Upper lobe of left lung (tissue), 6 donors: ENCODE results near the gene SERPINA5. TPM values are rescaled to one million over a fixed set of nuclear protein-coding genes. Genes with fewer than 3 reads are reported as not detected.

ENCODE experiments used
- ATAC-seq, 2 donors: fragments of 200-7000 bp; cut with Tn5 transposase; one replicate each; pipeline ENCODE4 v1.9.1; 2022; ENCODE audit warnings: mild to moderate bottlenecking in 2 of 2, moderate library complexity in 2 of 2; ENCODE audit not compliant: low FRiP score in 2 of 2
- DNase-seq, 2 donors: peaks; one replicate each; pipeline ENCODE4 v3.0.0-alpha.2; 2019 to 2020
- H3K27ac ChIP-seq, 4 donors: fragments of 200-600 bp; sonication (generic); one replicate each; pipeline ENCODE4 v1.5.1; 2016 to 2019
- H3K27me3 ChIP-seq, 4 donors: fragments of 200-600 bp; sonication (generic); one replicate each; pipeline ENCODE4 v1.5.1; 2017 to 2019
- H3K36me3 ChIP-seq, 4 donors: fragments of 200-600 bp; sonication (generic); one replicate each; pipeline ENCODE4 v1.5.1; 2016 to 2019
- H3K4me1 ChIP-seq, 4 donors: fragments of 200-600 bp; sonication (generic); one replicate each; pipeline ENCODE4 v1.5.1; 2018 to 2019
- H3K4me3 ChIP-seq, 4 donors: fragments of 200-600 bp; sonication (generic); one replicate each; pipeline ENCODE4 v1.5.1; 2017 to 2019; ENCODE audit warnings: mild to moderate bottlenecking in 2 of 4, moderate library complexity in 1 of 4
- H3K9me3 ChIP-seq, 4 donors: fragments of 200-600 bp; sonication (generic); one replicate each; pipeline ENCODE4 v1.5.1; 2018 to 2019
- EP300 ChIP-seq, 4 donors: sonication (generic); formaldehyde crosslinking; IDR thresholded peaks; one replicate each; pipeline ENCODE4 v1.5.1; 2017; ENCODE audit warnings: antibody characterized with exemption in 4 of 4, control low read depth in 2 of 4
- POLR2A ChIP-seq, 4 donors: fragments of 450-650 bp; IDR thresholded peaks; one replicate each; pipeline ENCODE4 v1.5.1; 2016 to 2017; ENCODE audit warnings: antibody characterized with exemption in 4 of 4, mild to moderate bottlenecking in 2 of 4
- POLR2AphosphoS5 ChIP-seq, 2 donors: sonication (generic); formaldehyde crosslinking; IDR thresholded peaks; one replicate each; pipeline ENCODE4 v1.5.1; 2017; ENCODE audit warnings: antibody characterized with exemption in 2 of 2
- WGBS, 2 donors: methylation state at CpG; one replicate each; pipeline ENCODE4 v1.1.5; 2017 to 2018; 5-methylcytosine and 5-hydroxymethylcytosine counted together
- total RNA-seq, 6 donors: library from RNA; depleted of rRNA in 4 of 6; stranded (reverse); fragments of >200 nt in 4 of 6; gene quantifications; one replicate each; pipeline versions ENCODE4 v1.1.0 to v1.2.1, GENCODE V29; 2016 to 2021
- TF ChIP-seq, protein P1 (sequence below), 6 experiments: fragments of 450-650 bp in 4 of 6; fragments of 200-600 bp in 2 of 6; sonication (generic) in 2 of 6; IDR thresholded peaks; one replicate each; pipeline ENCODE4 v1.5.1; 2016 to 2019; ENCODE audit warnings: antibody characterized with exemption in 6 of 6
- donor health status: DM: no; HTN: no; CAD: no; lungs with moderate emphysema.
- donor health status: DM: no; HTN: yes; CAD: no; lungs with severe emphysema.

The SERPINA5 gene
- total RNA-seq, 6 donors from 2014 or later: 1.2 to 2.5 (median 1.5) TPM; not detected in 3

DNA sequence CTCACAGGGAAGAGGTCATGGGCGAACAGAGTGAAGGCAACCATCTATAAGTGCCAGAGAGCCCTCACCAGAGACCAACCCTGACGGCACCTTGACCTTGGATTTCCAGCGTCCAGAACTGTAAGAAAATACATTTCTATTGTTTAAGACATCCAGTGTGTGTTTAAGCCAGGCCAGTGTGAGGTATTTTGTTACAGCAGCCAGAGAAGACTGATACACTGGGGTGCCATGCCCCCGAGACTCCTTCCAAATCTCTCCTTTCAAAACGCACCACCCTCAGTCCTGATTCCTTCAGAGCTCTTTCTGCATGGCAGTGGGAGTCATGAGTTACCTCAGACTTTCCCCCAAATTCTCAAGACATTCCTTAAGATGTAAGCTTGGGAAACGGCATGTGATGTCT, 2.5 kb upstream of the SERPINA5 start:
- 88 to 89% methylated on average over 6 of the region's 6 CpGs for WGBS, 2 donors
- Histone ChIP-seq H3K4me3 (no peak overlapping the region), H3K27me3 (no peaks in the 10 kb centered on the region), H3K36me3 (no peaks in the 10 kb centered on the region), H3K9me3 (no peaks in the 10 kb centered on the region), H3K27ac (no peak overlapping the region), H3K4me1 (peaks cover 0 to 6% (median 4%) of the 10 kb centered on the region in 4 donors)
- TF ChIP-seq, protein P1, sequence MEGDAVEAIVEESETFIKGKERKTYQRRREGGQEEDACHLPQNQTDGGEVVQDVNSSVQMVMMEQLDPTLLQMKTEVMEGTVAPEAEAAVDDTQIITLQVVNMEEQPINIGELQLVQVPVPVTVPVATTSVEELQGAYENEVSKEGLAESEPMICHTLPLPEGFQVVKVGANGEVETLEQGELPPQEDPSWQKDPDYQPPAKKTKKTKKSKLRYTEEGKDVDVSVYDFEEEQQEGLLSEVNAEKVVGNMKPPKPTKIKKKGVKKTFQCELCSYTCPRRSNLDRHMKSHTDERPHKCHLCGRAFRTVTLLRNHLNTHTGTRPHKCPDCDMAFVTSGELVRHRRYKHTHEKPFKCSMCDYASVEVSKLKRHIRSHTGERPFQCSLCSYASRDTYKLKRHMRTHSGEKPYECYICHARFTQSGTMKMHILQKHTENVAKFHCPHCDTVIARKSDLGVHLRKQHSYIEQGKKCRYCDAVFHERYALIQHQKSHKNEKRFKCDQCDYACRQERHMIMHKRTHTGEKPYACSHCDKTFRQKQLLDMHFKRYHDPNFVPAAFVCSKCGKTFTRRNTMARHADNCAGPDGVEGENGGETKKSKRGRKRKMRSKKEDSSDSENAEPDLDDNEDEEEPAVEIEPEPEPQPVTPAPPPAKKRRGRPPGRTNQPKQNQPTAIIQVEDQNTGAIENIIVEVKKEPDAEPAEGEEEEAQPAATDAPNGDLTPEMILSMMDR (IDR thresholded peaks at IDR 0.05): no peak
- TF ChIP-seq POLR2A (IDR thresholded peaks at IDR 0.05) (no peak), POLR2AphosphoS5 (IDR thresholded peaks at IDR 0.05) (no peak), EP300 (IDR thresholded peaks at IDR 0.05) (no peak)
- no peak for DNase-seq
- ATAC-seq: no peak

DNA sequence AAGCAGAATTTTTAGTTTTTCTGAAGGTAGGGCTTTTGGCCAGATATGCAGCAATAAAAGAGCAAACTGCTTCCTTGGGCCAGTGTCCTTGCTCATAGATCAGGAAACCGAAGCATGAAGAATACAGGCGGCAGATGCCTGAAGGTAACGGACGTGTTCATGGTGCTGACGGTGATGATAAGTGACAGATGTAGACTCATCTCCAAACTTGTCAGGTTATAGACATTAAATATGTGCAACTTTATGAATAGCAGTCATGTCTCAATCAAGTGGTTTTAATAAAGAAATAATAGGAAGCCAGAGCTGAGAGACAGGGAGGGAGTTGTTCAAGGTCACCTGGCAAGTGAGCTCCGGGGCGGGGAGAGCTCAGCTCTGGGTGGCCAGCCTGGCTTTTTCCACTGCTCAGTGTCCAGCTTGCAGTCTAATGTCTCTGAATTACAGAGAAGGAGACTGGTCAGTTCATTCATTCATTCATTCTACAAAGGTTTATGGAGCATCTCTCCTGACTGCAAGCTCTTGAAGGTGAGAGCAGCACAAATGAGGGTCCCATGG, 1.0 kb downstream of the SERPINA5 start:
- Histone ChIP-seq H3K9me3 (no peaks in the 10 kb centered on the region), H3K4me3 (no peak overlapping the region), H3K36me3 (no peaks in the 10 kb centered on the region), H3K27ac (no peak overlapping the region), H3K27me3 (no peaks in the 10 kb centered on the region), H3K4me1 (peaks cover 0 to 6% (median 4%) of the 10 kb centered on the region in 4 donors)
- TF ChIP-seq EP300 (IDR thresholded peaks at IDR 0.05) (no peak), POLR2AphosphoS5 (IDR thresholded peaks at IDR 0.05) (no peak), POLR2A (IDR thresholded peaks at IDR 0.05) (no peak)
- TF ChIP-seq, protein P1 (IDR thresholded peaks at IDR 0.05): no peak
- ATAC-seq: no peak
- no peak for DNase-seq
- 83% methylated on average over 7 of the region's 7 CpGs for WGBS, 2 donors

DNA sequence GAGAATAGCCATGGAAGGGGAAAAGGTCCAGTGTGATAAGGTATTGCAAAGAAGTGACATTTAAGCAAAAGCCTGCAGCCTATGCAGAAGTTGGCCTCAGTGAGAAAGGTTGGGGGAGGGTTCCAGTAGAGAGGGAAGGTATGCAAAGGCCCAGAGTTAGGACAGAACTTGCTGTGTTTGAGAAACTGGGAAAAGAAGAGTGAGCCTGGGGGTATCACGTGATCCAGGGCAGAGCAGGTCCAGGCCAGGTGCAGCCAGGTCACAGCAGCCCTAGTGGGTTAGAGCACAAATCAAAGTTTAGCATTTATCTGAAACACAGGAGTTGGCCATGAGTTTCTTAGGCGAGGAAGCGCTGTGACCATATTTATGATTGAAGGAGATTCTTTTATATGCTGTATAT, 1.6 kb downstream of the SERPINA5 start:
- no peaks in the 10 kb centered on the region for H3K36me3 ChIP-seq
- TF ChIP-seq, protein P1 (IDR thresholded peaks at IDR 0.05): no peak
- TF ChIP-seq EP300 (IDR thresholded peaks at IDR 0.05): no peak
- no peak for TF ChIP-seq POLR2A (IDR thresholded peaks at IDR 0.05)
- TF ChIP-seq POLR2AphosphoS5 (IDR thresholded peaks at IDR 0.05): no peak
- no peaks in the 10 kb centered on the region for H3K27me3 ChIP-seq
- WGBS, 2 donors: 69 to 87% methylated on average over 3 of the region's 3 CpGs
- no peak overlapping the region for H3K27ac ChIP-seq
- peaks cover 0 to 6% (median 4%) of the 10 kb centered on the region in 4 donors for H3K4me1 ChIP-seq
- ATAC-seq (no peak), DNase-seq (no peak)
- no peak overlapping the region for H3K4me3 ChIP-seq
- H3K9me3 ChIP-seq: no peaks in the 10 kb centered on the region

DNA sequence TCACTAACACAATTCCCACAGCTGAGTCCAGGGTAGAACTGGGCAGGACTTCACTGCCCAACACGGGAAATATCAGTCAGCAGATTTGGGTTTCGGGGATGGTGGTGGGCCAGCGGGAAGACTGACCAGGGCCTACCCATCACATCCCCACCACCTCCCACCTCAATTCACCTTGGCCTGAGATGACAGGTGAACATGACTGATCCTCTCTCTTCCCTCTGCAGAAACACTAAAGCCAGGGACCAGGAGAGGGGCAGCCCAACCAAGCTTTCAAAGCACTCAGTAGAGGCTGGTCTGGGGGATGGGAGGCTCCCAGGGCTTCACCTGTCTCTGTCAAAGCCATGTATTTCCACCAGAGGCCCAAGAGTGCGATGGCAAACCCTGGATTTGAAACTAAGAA, 2.3 kb downstream of the SERPINA5 start:
- ATAC-seq: no peak
- Histone ChIP-seq H3K27ac (no peak overlapping the region), H3K36me3 (no peaks in the 10 kb centered on the region), H3K4me3 (no peak overlapping the region), H3K4me1 (peaks cover 0 to 6% (median 4%) of the 10 kb centered on the region in 4 donors), H3K9me3 (no peaks in the 10 kb centered on the region), H3K27me3 (no peaks in the 10 kb centered on the region)
- 89 to 96% methylated on average over 4 of the region's 4 CpGs for WGBS, 2 donors
- TF ChIP-seq EP300 (IDR thresholded peaks at IDR 0.05) (no peak), POLR2AphosphoS5 (IDR thresholded peaks at IDR 0.05) (no peak), POLR2A (IDR thresholded peaks at IDR 0.05) (no peak)
- TF ChIP-seq, protein P1 (IDR thresholded peaks at IDR 0.05): no peak
- no peak for DNase-seq
